Measurements from ENCODE around the gene LRRC4B. TPM values are rescaled to one million over a fixed set of nuclear protein-coding genes. Genes with fewer than 3 reads are reported as not detected.

LRRC4B gene
- total and polyA plus RNA-seq, 2 donors (not counting 1 experiment from before 2014, with no cell fraction given): 0.02 to 0.17 TPM

GRCh38 chr19:50501186-50501567 is 67.1 kb downstream of the LRRC4B start:
- Histone ChIP-seq H3K9me3 (ENCODE audit: control insufficient read depth, insufficient read depth, low read depth, low read length) (no peaks in the 10 kb centered on the region), H3K27ac (ENCODE audit: insufficient read depth, low read length) (no peak overlapping the region), H3K4me1 (ENCODE audit: control insufficient read depth, extremely low read depth, insufficient read depth, low read length) (no peaks in the 10 kb centered on the region), H3K9ac (ENCODE audit: insufficient read depth, low read length) (no peak overlapping the region), H4K20me1 (ENCODE audit: control insufficient read depth, extremely low read depth, insufficient read depth, low read length) (no peaks in the 10 kb centered on the region), H2AFZ (ENCODE audit: low read length) (no peak overlapping the region), H3K79me2 (ENCODE audit: control insufficient read depth, insufficient read depth, low read length) (no peaks in the 10 kb centered on the region), H3K4me2 (ENCODE audit: extremely low read depth, insufficient read depth, low read length) (no peak overlapping the region), H3K36me3 (ENCODE audit: control insufficient read depth, insufficient read depth, low read length) (no peaks in the 10 kb centered on the region), H3K27me3 (ENCODE audit: control insufficient read depth, insufficient read depth, low read length) (peaks cover 6% of the 10 kb centered on the region), H3K4me3 (replicated peaks in 1 of 4; ENCODE audit: control extremely low read depth in 1 of 4, insufficient read depth in 1 of 4, low read depth in 3 of 4, low read length in 4 of 4) (no peak overlapping the region)
- TF ChIP-seq EZH2 (IDR thresholded peaks at IDR 0.05; ENCODE audit: low read length, missing control alignments): no peak
- TF ChIP-seq CTCF (conservative IDR thresholded peaks at IDR 0.05 in 1 of 2, IDR thresholded peaks at IDR 0.05 in 1 of 2; ENCODE audit: low read depth in 1 of 2, low read length in 2 of 2): no peak
- no peak for DNase-seq (ENCODE audit: low read depth in 2 of 2)

GRCh38 chr19:50500753-50501151 is 67.5 kb downstream of the LRRC4B start:
- H3K27me3 ChIP-seq (ENCODE audit: control insufficient read depth, insufficient read depth, low read length): peaks cover 6% of the 10 kb centered on the region
- no peak for TF ChIP-seq CTCF (conservative IDR thresholded peaks at IDR 0.05 in 1 of 2, IDR thresholded peaks at IDR 0.05 in 1 of 2; ENCODE audit: low read depth in 1 of 2, low read length in 2 of 2)
- no peak for TF ChIP-seq EZH2 (IDR thresholded peaks at IDR 0.05; ENCODE audit: low read length, missing control alignments)
- H2AFZ ChIP-seq (ENCODE audit: low read length): no peak overlapping the region
- no peak overlapping the region for H3K4me3 ChIP-seq (replicated peaks in 1 of 4; ENCODE audit: control extremely low read depth in 1 of 4, insufficient read depth in 1 of 4, low read depth in 3 of 4, low read length in 4 of 4)
- no peak for DNase-seq (ENCODE audit: low read depth in 2 of 2)
- H3K27ac ChIP-seq (ENCODE audit: insufficient read depth, low read length): no peak overlapping the region
- no peak overlapping the region for H3K9ac ChIP-seq (ENCODE audit: insufficient read depth, low read length)
- no peak overlapping the region for H3K4me2 ChIP-seq (ENCODE audit: extremely low read depth, insufficient read depth, low read length)
- H4K20me1 ChIP-seq (ENCODE audit: control insufficient read depth, extremely low read depth, insufficient read depth, low read length): no peaks in the 10 kb centered on the region
- no peaks in the 10 kb centered on the region for H3K36me3 ChIP-seq (ENCODE audit: control insufficient read depth, insufficient read depth, low read length)
- H3K4me1 ChIP-seq (ENCODE audit: control insufficient read depth, extremely low read depth, insufficient read depth, low read length): no peaks in the 10 kb centered on the region
- no peaks in the 10 kb centered on the region for H3K79me2 ChIP-seq (ENCODE audit: control insufficient read depth, insufficient read depth, low read length)
- H3K9me3 ChIP-seq (ENCODE audit: control insufficient read depth, insufficient read depth, low read depth, low read length): no peaks in the 10 kb centered on the region

GRCh38 chr19:50500060-50500752 is 68.0 kb downstream of the LRRC4B start:
- H2AFZ ChIP-seq (ENCODE audit: low read length): no peak overlapping the region
- H4K20me1 ChIP-seq (ENCODE audit: control insufficient read depth, extremely low read depth, insufficient read depth, low read length): no peaks in the 10 kb centered on the region
- no peak overlapping the region for H3K9ac ChIP-seq (ENCODE audit: insufficient read depth, low read length)
- peaks cover 6% of the 10 kb centered on the region for H3K27me3 ChIP-seq (ENCODE audit: control insufficient read depth, insufficient read depth, low read length)
- TF ChIP-seq EZH2 (IDR thresholded peaks at IDR 0.05; ENCODE audit: low read length, missing control alignments): no peak
- TF ChIP-seq CTCF (conservative IDR thresholded peaks at IDR 0.05 in 1 of 2, IDR thresholded peaks at IDR 0.05 in 1 of 2; ENCODE audit: low read depth in 1 of 2, low read length in 2 of 2): peak in 1 of 2 donors; percentile 5
- H3K4me3 ChIP-seq (replicated peaks in 1 of 4; ENCODE audit: control extremely low read depth in 1 of 4, insufficient read depth in 1 of 4, low read depth in 3 of 4, low read length in 4 of 4): no peak overlapping the region
- H3K36me3 ChIP-seq (ENCODE audit: control insufficient read depth, insufficient read depth, low read length): no peaks in the 10 kb centered on the region
- H3K79me2 ChIP-seq (ENCODE audit: control insufficient read depth, insufficient read depth, low read length): no peaks in the 10 kb centered on the region
- no peaks in the 10 kb centered on the region for H3K4me1 ChIP-seq (ENCODE audit: control insufficient read depth, extremely low read depth, insufficient read depth, low read length)
- H3K4me2 ChIP-seq (ENCODE audit: extremely low read depth, insufficient read depth, low read length): no peak overlapping the region
- H3K27ac ChIP-seq (ENCODE audit: insufficient read depth, low read length): no peak overlapping the region
- H3K9me3 ChIP-seq (ENCODE audit: control insufficient read depth, insufficient read depth, low read depth, low read length): no peaks in the 10 kb centered on the region
- no peak for DNase-seq (ENCODE audit: low read depth in 2 of 2)

Data from fibroblast of lung (primary cell).